MV-4-11 (cell line): ENCODE results near the gene SLC28A1.
A peak's percentile ranks its signal among the peaks of the same experiment; 100 is the strongest.

Experiments
- DNase-seq: peaks from one replicate; lab custom pipeline; 2025; lab: John Stamatoyannopoulos, UW

The SLC28A1 gene

GRCh38 chr15:84969257-84969656, 84.8 kb downstream of the SLC28A1 start:
- DNase-seq = no peak

- no peak for DNase-seq
These were observed 86.4 kb downstream of the SLC28A1 start for GRCh38 chr15:84970843-84971242.

- no peak for DNase-seq
These were observed 89.3 kb downstream of the SLC28A1 start for GRCh38 chr15:84973492-84974460.

GRCh38 chr15:84975871-84976351, 91.4 kb downstream of the SLC28A1 start:
- no peak for DNase-seq

GRCh38 chr15:84976746-84977345, 92.4 kb downstream of the SLC28A1 start:
- no peak for DNase-seq

- DNase-seq = no peak
These were observed 95.2 kb downstream of the SLC28A1 start for GRCh38 chr15:84979651-84980050.

- DNase-seq = peak; percentile 75
These were observed 96.0 kb downstream of the SLC28A1 start for GRCh38 chr15:84980196-84981053.

- peak; percentile 93 for DNase-seq
These were observed 96.7 kb downstream of the SLC28A1 start for GRCh38 chr15:84981054-84981710.

GRCh38 chr15:84981711-84982300, 97.3 kb downstream of the SLC28A1 start, which contains the start of gene PDE8A:
Gene PDE8A (plus strand): TSS chr15:84981856. CDS start chr15:84982163, 307 bp downstream.
- peak; percentile 11 for DNase-seq

GRCh38 chr15:84982301-84982920, 97.9 kb downstream of the SLC28A1 start:
- DNase-seq = no peak

- DNase-seq = no peak
These were observed 98.8 kb downstream of the SLC28A1 start for GRCh38 chr15:84983294-84983693.

- DNase-seq = no peak
These were observed 99.2 kb downstream of the SLC28A1 start for GRCh38 chr15:84983711-84984110.

GRCh38 chr15:84985158-84985557, 100.7 kb downstream of the SLC28A1 start:
- DNase-seq = no peak

- peak; percentile 45 for DNase-seq
These were observed 102.9 kb downstream of the SLC28A1 start for GRCh38 chr15:84987351-84987750.

- no peak for DNase-seq
These were observed 103.6 kb downstream of the SLC28A1 start for GRCh38 chr15:84987949-84988624.

GRCh38 chr15:84988909-84989644, 104.6 kb downstream of the SLC28A1 start:
- no peak for DNase-seq

GRCh38 chr15:84990507-84990906, 106.0 kb downstream of the SLC28A1 start:
- DNase-seq = no peak

- no peak for DNase-seq
These were observed 106.7 kb downstream of the SLC28A1 start for GRCh38 chr15:84991014-84991712.
